Cardiac atrium fibroblast (primary cell): ENCODE results near the gene OR52E5. TPM values are rescaled to one million over a fixed set of nuclear protein-coding genes. Genes with fewer than 3 reads are reported as not detected.

ENCODE experiments used
- total RNA-seq: library from RNA; depleted of rRNA; stranded (reverse); fragments of >200 nt; gene quantifications from 2 replicates; pipeline ENCODE4 v1.2.3, GENCODE V29; 2015

The OR52E5 gene
- not detected in 2 replicates for total RNA-seq

DNA sequence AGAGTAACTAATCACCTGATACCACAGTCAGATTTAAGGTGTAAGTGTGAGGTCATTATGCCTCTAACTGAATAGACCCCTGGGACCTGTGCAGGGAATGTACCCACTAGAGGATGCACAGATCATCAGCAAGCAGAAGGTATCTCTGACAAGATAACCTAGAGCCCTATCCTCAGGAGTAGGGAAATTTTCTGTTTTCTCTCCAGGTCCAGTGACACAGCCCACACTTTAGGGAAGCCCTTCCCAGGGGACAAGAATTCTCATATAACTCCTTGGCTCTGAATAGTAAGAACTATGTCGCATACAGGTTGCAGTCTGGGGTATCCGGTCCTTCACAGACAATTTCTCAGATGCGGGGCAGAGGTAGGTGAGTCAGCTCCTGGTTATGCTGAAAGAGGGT, at the start of gene OR52E5:
TSS of gene OR52E5 (plus strand) at position 301 of the 400 bp plus-strand sequence. CDS start 7,569 bp downstream, outside the sequence.

DNA sequence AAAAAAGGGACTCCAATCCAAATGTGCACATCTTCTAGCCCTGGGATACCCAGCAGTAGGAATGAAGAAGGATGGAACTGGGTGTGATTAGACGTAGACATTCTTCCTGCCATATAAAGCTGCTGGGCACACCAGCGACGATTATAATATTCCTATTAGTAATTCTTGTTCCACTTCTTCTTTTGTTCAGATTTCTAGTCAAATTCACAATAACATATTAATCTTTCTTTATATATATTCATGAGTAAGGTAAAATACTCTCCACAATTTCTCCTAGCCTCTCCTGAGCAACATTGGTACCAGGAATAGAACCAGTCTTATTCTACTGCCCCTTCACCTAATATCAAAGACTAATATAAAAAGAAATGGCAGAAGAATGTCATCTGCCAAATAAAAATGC, 35.4 kb upstream of the OR52E5 start, which contains the start of gene OR52E8:
TSS of gene OR52E8 (minus strand) at position 101 of the 400 bp plus-strand sequence. CDS start at position 101, 0 bp downstream.

DNA sequence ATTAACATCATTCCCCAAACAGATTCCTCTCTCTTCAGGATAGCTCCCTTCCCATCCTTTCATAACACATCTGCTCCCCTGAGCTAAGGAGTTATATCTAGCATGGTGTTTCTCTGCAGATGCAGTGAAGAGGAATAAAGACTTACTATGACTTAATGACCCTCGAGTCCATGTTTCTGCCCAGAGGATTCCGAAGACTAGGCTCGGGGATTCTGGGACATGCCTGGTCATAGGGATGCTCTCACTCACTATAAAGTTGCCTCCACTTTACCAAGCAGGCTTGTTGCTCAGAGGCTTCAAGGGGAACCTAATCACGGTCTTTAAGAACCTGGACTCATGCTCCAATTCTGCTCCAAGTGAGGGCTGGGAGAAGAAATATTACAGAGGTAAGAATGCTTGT, 12.7 kb upstream of the OR52E5 start, which contains the start of gene OR52E4:
TSS of gene OR52E4 (plus strand) at position 301 of the 400 bp plus-strand sequence. CDS start 3,664 bp downstream, outside the sequence.

GRCh38 chr11:5941951-5942350, 48.9 kb downstream of the OR52E5 start, which contains the start of gene OR56A3:
TSS of gene OR56A3 (plus strand) at chr11:5942251. CDS start at chr11:5947347, 5,096 bp downstream.

Other genes with a start within 250 kb of the OR52E5 start
- 12.0 and 16.2 TPM in 2 replicates for gene TRIM5, start 208.1 kb upstream of the OR52E5 start, total RNA-seq
- gene TRIM22, start 203.4 kb upstream of the OR52E5 start, total RNA-seq = 21.7 and 56.9 TPM in 2 replicates
- gene OR56B1, start 156.8 kb upstream of the OR52E5 start, total RNA-seq = not detected in 2 replicates
- not detected in 2 replicates for gene OR52N4, start 139.0 kb upstream of the OR52E5 start, total RNA-seq
- not detected in 2 replicates for gene OR52N5, start 109.9 kb upstream of the OR52E5 start, total RNA-seq
- gene OR52N1, start 101.9 kb upstream of the OR52E5 start, total RNA-seq = not detected in 2 replicates
- gene OR52N2, start 84.3 kb upstream of the OR52E5 start, total RNA-seq = not detected in 2 replicates
- not detected in 2 replicates for gene OR52E6, start 51.3 kb upstream of the OR52E5 start, total RNA-seq
- not detected in 2 replicates for gene OR52E8, start 35.5 kb upstream of the OR52E5 start, total RNA-seq
- gene OR52E4, start 12.6 kb upstream of the OR52E5 start, total RNA-seq = not detected in 2 replicates
- not detected in 2 replicates for gene OR56A3, start 49.0 kb downstream of the OR52E5 start, total RNA-seq
- not detected in 2 replicates for gene OR56A5, start 75.3 kb downstream of the OR52E5 start, total RNA-seq
- not detected in 2 replicates for gene OR52L1, start 93.8 kb downstream of the OR52E5 start, total RNA-seq
- not detected in 2 replicates for gene OR56A4, start 113.7 kb downstream of the OR52E5 start, total RNA-seq
- gene OR56A1, start 137.6 kb downstream of the OR52E5 start, total RNA-seq = not detected in 2 replicates
- not detected in 2 replicates for gene OR56B4, start 214.5 kb downstream of the OR52E5 start, total RNA-seq